ENCODE measurements around the gene NEK8.

NEK8 gene

DNA sequence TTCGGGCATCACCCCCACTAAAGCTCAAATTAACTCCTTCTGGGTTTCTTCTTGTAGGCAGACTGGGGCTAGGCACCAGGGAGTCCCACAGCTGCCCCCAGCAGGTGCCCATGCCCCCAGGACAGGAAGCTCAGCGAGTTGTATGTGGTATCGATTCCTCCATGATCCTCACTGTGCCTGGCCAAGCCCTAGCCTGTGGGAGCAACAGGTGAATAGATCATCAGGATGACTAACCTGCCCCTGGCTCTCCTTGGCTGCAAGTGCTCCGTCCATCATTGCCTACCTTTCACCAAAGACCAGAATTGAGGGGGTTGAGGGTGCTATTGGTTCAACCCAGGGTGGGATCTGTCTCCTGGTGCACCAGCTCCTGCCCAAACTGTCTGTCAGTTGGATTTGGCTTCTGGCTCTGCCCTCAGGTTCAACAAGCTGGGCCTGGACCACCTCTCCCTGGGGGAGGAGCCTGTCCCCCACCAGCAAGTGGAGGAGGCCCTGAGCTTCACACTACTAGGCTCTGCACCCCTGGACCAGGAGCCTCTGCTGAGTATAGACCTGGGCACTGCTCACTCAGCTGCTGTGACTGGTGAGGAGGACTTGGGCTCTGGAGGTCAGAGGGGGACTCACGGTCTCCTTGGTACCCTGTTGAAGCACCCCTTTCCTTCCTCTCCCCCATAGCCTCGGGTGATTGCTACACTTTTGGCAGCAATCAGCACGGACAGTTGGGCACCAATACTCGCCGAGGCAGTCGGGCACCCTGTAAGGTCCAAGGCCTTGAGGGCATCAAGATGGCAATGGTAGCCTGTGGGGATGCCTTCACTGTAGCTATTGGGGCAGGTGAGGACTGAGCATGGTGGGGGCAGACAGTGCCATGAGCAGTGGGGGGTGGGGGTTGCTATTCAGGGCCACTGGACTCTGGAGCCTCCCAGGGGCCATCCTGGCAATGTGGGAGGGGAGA lies 12.1 kb downstream of the NEK8 start:
- in situ Hi-C loops (cut with MboI; ENCODE audit: low sequenced_read_pairs): no loop called here

DNA sequence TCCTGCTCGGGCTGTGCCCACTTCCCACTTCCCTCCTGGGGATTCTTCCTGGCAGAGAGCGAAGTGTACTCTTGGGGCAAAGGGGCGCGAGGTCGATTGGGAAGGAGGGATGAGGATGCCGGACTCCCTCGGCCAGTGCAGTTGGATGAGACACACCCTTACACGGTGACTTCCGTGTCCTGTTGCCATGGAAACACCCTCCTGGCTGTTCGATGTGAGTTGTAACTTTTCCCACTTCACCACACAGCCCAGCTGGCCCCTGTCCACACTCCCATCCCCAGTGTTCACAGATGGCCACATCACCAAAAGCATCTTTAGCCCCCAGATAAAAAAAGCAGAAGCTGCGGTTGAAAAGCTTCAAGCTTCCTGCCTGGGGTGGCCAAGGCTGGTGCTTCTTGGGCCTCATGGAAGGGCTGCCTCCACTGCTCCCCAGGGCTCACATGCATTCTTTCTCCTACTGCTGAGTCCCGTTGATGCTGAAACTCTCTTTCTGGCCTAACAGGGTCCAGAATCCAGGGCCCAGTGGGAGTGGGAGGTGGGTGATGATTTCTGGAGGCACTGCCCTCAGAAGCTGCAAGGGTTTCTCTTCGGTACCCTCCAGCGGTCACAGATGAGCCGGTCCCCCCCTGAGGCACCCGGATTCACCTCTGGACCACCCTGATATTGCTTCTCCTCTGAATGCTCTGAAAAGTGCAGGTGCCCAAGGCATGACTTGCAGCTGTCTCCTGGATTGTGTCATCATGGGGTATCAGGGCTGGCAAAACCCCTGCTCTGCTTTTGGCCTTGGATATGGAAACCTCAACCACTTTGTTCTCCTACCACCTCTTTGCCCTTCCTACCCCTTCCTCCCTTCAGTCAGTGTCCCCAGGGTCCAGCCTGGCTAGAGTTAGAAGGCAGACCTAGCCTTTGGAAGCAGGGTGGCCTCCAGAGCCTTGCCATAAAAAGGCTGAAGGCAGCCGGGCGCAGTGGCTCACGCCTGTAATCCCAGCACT lies 13.1 kb downstream of the NEK8 start:
- in situ Hi-C loops (cut with MboI; ENCODE audit: low sequenced_read_pairs): no loop called here
- no peaks in the 10 kb centered on the region for H3K27me3 ChIP-seq (ENCODE audit: low read depth)
- no peak overlapping the region for H3K4me3 ChIP-seq
- H3K36me3 ChIP-seq (replicated peaks): peaks cover 18% of the 10 kb centered on the region
- H3K4me1 ChIP-seq: peaks cover 18% of the 10 kb centered on the region
- no peaks in the 10 kb centered on the region for H3K9me3 ChIP-seq
- DNase-seq (ENCODE audit: low spot score in 2 of 2): no peak

More for the DNA sequence above, 12.1 kb downstream of the NEK8 start:
- Histone ChIP-seq H3K9me3 (no peaks in the 10 kb centered on the region), H3K4me1 (peaks cover 14% of the 10 kb centered on the region), H3K4me3 (no peak overlapping the region), H3K27me3 (ENCODE audit: low read depth) (no peaks in the 10 kb centered on the region), H3K36me3 (replicated peaks) (peaks cover 8% of the 10 kb centered on the region)
- DNase-seq (ENCODE audit: low spot score in 2 of 2): no peak

DNA sequence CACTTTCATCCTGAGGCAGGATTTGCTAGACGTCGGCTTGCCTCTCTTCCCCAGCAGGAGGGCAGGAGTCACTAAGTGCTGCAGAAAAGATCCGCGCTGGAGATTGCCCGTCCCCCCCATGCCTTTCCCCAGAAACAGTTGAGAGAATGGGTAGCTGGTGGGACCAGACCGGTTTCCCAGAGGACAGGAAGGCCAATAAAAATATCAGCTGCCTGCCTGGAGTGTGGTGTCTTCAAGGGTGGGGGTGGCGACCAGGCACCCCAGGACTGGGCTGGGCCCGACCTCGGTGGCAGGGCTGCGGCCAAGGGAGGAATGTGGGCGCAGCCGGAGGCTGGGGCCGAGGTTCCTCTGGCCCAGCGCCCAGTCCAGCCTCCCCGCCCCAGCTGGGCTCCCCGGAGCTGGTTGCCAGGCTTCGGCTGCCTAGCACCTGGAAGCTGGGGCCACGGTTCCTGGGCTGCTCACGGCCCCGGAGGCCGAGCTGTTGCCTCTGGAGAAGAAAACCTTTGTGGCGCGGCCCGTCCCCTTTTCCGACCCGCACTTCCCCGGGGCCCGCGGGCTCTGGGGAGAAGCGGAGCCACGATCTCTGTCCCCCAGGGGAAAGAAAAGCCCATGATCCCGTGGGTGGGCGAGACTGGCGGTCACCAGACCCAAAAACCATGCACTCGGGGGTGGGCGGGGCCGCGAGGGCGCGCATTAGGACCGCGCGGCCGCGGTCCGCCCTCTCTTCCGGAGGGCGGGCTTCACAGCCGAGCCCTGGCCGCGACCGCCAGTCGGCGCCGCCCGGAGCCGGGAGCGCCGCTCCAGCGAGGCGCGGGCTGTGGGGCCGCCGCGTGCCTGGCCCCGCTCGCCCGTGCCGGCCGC lies 14.9 kb downstream of the NEK8 start, which contains the start of gene TRAF4:
Gene TRAF4 (plus strand): TSS at position 769 of the 861 bp plus-strand sequence. CDS start 102 bp downstream, outside the sequence.
- DNase-seq (ENCODE audit: low spot score in 2 of 2): peak; percentile 87 to 89
- in situ Hi-C loops (cut with MboI; ENCODE audit: low sequenced_read_pairs): no loop called here
- peaks cover 36% of the 10 kb centered on the region for H3K36me3 ChIP-seq (replicated peaks)

DNA sequence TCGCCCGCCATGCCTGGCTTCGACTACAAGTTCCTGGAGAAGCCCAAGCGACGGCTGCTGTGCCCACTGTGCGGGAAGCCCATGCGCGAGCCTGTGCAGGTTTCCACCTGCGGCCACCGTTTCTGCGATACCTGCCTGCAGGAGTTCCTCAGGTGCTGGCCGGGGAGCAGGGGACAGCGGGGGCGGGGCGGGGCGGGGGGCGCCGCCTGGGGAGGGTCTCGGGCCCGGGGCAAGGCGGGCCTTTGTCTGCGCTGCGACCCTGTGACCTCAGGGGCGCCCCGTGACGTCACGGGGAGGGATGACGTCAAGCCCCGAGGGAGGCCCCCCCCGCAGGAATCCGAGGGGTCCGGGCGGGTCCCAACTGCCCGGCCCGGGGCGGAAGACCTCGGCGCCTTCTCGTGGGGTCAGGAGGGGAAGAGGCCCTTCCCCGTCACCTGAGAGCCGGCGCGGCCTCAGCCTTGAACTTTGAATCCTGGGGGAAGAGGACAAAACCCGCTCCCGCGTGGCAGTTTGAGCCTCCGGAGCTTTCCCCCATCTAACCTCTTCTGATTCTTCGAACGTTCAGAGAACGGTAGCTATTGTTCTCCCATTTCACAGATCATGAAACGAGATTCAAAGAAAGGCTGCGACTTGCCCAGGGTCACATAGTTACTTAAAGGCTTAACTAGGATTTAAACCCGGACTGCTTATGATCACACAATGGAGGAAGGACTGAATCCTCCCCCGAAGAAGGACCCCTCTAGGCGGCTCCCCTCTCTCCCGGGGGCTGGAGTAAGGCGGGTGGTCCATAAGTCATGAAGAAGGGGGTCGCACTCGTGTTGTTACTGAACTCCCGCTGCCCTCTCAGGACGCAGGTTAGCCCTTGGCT lies 15.8 kb downstream of the NEK8 start:
- Histone ChIP-seq H3K9me3 (no peaks in the 10 kb centered on the region), H3K36me3 (replicated peaks) (peaks cover 45% of the 10 kb centered on the region), H3K27me3 (ENCODE audit: low read depth) (no peaks in the 10 kb centered on the region), H3K4me3 (peak overlapping the region; percentile 88), H3K4me1 (peaks cover 18% of the 10 kb centered on the region)
- in situ Hi-C loops (cut with MboI; ENCODE audit: low sequenced_read_pairs): no loop called here
- peak; percentile 44 to 74 for DNase-seq (ENCODE audit: low spot score in 2 of 2)

More for the DNA sequence above, 14.9 kb downstream of the NEK8 start, which contains the start of gene TRAF4:
- no peaks in the 10 kb centered on the region for H3K9me3 ChIP-seq
- peak within 1 kb of the TSS; percentile 88 for H3K4me3 ChIP-seq
- peaks cover 18% of the 10 kb centered on the region for H3K4me1 ChIP-seq
- H3K27me3 ChIP-seq (ENCODE audit: low read depth): no peaks in the 10 kb centered on the region

DNA sequence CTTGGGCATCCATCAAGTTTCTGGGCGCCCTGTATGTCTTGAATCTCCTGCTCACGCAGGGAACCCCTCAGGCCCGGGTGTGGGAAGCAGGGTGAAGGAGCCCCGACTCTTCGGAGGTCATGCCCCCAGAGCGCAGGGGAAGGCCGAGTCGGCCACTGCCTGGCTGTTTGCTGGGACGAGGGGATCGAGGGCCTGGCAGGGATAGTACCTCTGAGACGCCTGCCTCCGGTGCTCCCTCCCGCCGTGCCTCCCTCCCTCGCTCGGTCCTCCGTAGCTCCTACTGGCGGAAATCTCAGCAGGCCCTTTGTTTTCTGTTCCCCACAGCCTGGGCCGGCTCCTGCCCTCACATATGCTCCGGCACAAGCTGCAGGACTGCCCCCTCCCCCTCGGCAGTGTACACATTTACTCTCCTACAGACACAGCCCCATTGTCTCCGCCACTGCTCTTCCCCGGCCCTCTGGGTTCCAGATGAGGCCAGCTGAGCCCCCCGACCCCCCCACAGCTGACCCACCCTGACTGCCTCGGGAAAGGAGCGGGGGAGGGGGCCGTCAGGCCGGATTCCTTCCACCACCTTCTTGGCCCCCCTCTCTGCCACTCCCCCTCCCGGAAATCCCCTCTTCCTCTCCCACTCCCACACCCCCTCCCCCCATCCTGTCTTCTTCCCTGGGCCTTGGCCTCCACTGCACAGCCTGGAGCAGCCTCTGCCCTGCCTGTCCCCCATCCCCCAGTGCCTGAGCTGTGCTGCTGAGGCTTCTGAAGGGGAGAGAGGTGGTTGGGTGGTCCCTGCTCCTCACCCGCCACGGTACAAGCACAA lies 16.6 kb downstream of the NEK8 start:
- peak; percentile 74 to 86 for DNase-seq (ENCODE audit: low spot score in 2 of 2)
- Histone ChIP-seq H3K36me3 (replicated peaks) (peaks cover 52% of the 10 kb centered on the region), H3K9me3 (no peaks in the 10 kb centered on the region), H3K27me3 (ENCODE audit: low read depth) (no peaks in the 10 kb centered on the region), H3K4me3 (peak overlapping the region; percentile 88), H3K4me1 (peaks cover 18% of the 10 kb centered on the region)
- in situ Hi-C loops (cut with MboI; ENCODE audit: low sequenced_read_pairs): no loop called here

DNA sequence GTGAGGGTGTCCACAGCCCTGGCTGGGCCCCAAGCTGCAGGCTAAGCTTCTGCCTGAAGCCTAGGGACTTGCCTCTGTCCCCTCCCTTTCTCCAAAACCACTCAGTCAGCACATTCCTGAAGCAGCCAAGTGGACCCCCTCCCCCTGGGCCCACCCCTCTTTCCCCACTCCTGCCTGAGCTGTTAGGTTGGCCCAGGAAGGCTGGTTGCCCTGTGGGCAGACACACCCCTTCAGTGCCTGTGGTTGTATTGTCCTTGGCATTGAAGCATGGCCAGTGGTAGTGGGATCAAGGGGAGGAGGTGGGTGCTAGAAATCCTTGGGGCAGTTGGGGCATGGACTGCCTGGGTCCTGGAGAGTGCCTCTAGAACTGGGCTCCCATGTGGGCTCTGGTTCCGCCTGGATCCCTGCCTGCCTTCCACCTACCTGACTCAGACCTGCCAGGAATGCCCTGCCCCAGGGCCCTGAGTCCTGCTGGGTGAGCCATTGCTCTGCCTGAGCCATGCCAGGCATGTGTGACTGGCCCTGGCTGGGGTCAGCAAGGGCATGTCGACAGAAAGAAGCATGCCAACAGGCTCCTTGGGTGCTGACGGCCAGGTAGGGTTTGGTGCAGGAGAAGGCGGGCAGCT lies 17.3 kb downstream of the NEK8 start:
- H3K36me3 ChIP-seq (replicated peaks): peaks cover 60% of the 10 kb centered on the region
- DNase-seq (ENCODE audit: low spot score in 2 of 2): no peak
- in situ Hi-C loops (cut with MboI; ENCODE audit: low sequenced_read_pairs): no loop called here

DNA sequence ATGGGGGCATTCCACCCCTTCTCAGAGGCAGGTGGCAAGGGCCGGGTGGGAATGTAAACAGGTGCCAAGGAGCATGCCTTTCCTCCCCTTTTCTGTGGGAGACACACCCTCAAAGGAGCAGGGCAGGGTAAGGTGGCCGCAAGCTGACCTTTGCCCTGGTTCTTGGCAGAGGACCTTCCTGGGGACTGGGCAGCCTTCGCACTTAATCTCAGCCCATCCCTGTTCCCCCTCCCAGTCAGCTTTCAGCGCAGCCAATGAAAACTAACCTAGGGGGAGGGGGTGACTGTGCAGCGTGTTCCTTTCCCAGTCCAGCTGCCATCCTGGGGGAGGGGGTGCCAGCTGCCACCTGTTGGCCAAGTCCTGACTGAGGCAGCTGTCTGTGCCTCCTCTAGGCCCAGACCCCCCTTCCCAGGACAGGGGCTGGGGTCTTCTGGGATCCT lies 18.0 kb downstream of the NEK8 start:
- DNase-seq (ENCODE audit: low spot score in 2 of 2): no peak

More for the DNA sequence above, 17.3 kb downstream of the NEK8 start:
- no peaks in the 10 kb centered on the region for H3K9me3 ChIP-seq
- H3K4me1 ChIP-seq: peaks cover 18% of the 10 kb centered on the region
- H3K27me3 ChIP-seq (ENCODE audit: low read depth): no peaks in the 10 kb centered on the region
- H3K4me3 ChIP-seq: peak overlapping the region; percentile 88

DNA sequence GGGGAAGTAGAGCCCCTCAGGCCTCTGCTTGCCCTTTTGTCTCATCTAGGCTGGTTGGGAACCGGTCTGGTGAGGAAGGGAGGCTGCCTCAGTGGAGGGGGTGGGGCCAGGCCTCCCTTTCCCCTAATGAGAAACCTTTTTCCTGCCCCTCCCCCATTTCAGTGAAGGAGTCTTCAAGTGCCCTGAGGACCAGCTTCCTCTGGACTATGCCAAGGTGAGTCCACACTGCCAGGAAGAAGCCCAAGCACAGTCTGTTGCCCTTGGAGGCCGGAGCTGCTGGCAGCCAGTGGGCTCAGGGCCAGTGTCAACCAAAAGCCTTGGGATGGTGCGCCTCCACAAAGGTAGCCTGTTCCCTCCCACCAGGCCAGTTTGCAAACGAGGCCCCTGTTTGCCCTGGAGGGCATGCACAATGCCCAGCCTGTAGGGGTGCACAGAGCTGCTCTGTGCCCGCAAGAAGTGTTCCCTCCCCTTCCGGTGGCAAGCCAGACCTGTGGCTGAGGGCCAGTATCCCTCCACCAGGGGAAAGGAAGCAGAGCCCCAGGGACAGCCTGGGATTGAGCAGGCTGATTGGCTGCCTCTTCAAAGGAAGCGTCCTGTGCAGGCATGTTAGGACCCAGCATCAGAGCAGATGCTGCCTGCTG lies 18.6 kb downstream of the NEK8 start:
- H3K9me3 ChIP-seq: no peaks in the 10 kb centered on the region
- H3K27me3 ChIP-seq (ENCODE audit: low read depth): no peaks in the 10 kb centered on the region
- peaks cover 18% of the 10 kb centered on the region for H3K4me1 ChIP-seq
- H3K36me3 ChIP-seq (replicated peaks): peaks cover 69% of the 10 kb centered on the region
- no peak for DNase-seq (ENCODE audit: low spot score in 2 of 2)
- H3K4me3 ChIP-seq: no peak overlapping the region
- in situ Hi-C loops (cut with MboI; ENCODE audit: low sequenced_read_pairs): no loop called here

More for the DNA sequence above, 18.0 kb downstream of the NEK8 start:
- Histone ChIP-seq H3K4me1 (peaks cover 18% of the 10 kb centered on the region), H3K4me3 (no peak overlapping the region), H3K27me3 (ENCODE audit: low read depth) (no peaks in the 10 kb centered on the region), H3K9me3 (no peaks in the 10 kb centered on the region), H3K36me3 (replicated peaks) (peaks cover 67% of the 10 kb centered on the region)
- in situ Hi-C loops (cut with MboI; ENCODE audit: low sequenced_read_pairs): no loop called here

DNA sequence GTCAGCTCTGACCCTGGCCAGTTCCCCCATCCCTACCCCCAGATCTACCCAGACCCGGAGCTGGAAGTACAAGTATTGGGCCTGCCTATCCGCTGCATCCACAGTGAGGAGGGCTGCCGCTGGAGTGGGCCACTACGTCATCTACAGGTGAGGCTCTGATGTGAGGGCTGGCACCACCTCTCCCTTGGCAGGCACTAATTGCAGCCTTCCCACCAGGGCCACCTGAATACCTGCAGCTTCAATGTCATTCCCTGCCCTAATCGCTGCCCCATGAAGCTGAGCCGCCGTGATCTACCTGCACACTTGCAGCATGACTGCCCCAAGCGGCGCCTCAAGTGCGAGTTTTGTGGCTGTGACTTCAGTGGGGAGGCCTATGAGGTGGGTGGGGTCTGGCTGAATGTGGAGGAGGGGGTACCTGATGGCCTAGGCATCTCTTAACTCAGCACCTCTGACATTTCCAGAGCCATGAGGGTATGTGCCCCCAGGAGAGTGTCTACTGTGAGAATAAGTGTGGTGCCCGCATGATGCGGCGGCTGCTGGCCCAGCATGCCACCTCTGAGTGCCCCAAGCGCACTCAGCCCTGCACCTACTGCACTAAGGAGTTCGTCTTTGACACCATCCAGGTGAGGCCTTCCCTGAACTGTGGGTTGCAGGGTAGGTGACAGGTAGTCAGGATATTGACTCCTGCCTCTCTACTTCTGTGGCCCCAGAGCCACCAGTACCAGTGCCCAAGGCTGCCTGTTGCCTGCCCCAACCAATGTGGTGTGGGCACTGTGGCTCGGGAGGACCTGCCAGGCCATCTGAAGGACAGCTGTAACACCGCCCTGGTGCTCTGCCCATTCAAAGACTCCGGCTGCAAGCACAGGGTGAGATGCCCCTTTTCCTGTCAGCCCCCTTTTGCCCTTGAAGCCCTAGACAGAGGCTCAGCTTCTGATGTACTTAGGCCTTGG lies 19.5 kb downstream of the NEK8 start:
- no peak for DNase-seq (ENCODE audit: low spot score in 2 of 2)
- Histone ChIP-seq H3K36me3 (replicated peaks) (peaks cover 73% of the 10 kb centered on the region), H3K27me3 (ENCODE audit: low read depth) (no peaks in the 10 kb centered on the region), H3K4me3 (no peak overlapping the region), H3K4me1 (peaks cover 15% of the 10 kb centered on the region), H3K9me3 (no peaks in the 10 kb centered on the region)
- in situ Hi-C loops (cut with MboI; ENCODE audit: low sequenced_read_pairs): no loop called here

DNA sequence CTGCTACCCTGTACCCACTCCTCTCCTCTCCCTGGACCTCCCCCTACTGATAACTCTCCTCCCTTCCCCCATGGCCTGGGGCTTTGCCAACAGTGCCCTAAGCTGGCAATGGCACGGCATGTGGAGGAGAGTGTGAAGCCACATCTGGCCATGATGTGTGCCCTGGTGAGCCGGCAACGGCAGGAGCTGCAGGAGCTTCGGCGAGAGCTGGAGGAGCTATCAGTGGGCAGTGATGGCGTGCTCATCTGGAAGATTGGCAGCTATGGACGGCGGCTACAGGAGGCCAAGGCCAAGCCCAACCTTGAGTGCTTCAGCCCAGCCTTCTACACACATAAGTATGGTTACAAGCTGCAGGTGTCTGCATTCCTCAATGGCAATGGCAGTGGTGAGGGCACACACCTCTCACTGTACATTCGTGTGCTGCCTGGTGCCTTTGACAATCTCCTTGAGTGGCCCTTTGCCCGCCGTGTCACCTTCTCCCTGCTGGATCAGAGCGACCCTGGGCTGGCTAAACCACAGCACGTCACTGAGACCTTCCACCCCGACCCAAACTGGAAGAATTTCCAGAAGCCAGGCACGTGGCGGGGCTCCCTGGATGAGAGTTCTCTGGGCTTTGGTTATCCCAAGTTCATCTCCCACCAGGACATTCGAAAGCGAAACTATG lies 20.4 kb downstream of the NEK8 start:
- Histone ChIP-seq H3K36me3 (replicated peaks) (peaks cover 73% of the 10 kb centered on the region), H3K4me1 (peaks cover 9% of the 10 kb centered on the region; the same call in 1 of the 2 replicates), H3K9me3 (no peaks in the 10 kb centered on the region), H3K27me3 (ENCODE audit: low read depth) (no peaks in the 10 kb centered on the region), H3K4me3 (no peak overlapping the region)
- in situ Hi-C loops (cut with MboI; ENCODE audit: low sequenced_read_pairs): no loop called here
- no peak for DNase-seq (ENCODE audit: low spot score in 2 of 2)
